ENCODE data around the gene SULT4A1.
A peak's percentile ranks its signal among the peaks of the same experiment; 100 is the strongest.

SULT4A1 gene

GRCh38 chr22:43847376-43848289 lies 14.7 kb downstream of the SULT4A1 start:
- Histone ChIP-seq H2BK15ac (ENCODE audit: low read length) (peak overlapping the region; percentile 27), H3K9ac (ENCODE audit: low read depth, low read length, poor library complexity) (peak overlapping the region; percentile 83)

GRCh38 chr22:43846966-43847365 lies 15.3 kb downstream of the SULT4A1 start:
- WGBS, 2 donors (ENCODE audit: extremely low coverage in 2 of 2, insufficient read length in 2 of 2, insufficient replicate concordance in 1 of 2) = no CpG with 5 or more reads among the region's 11 CpGs
- Histone ChIP-seq H2AFZ (ENCODE audit: low read length) (no peak overlapping the region), H2BK120ac (ENCODE audit: low read depth, low read length) (no peak overlapping the region)

More at GRCh38 chr22:43847376-43848289, 14.7 kb downstream of the SULT4A1 start:
- peaks cover 9% of the 10 kb centered on the region for H3K79me1 ChIP-seq (ENCODE audit: low read depth, low read length)
- H4K91ac ChIP-seq (ENCODE audit: low read depth, low read length, poor library complexity) = no peak overlapping the region
- H2BK12ac ChIP-seq (ENCODE audit: low read length) = no peak overlapping the region
- peaks cover 0 to 2% of the 10 kb centered on the region in 2 donors for H3K9me3 ChIP-seq (replicated peaks in 1 of 2; ENCODE audit: control insufficient read depth in 2 of 2, insufficient read depth in 1 of 2, low read depth in 1 of 2, low read length in 2 of 2)
- H2AFZ ChIP-seq (ENCODE audit: low read length) = no peak overlapping the region
- H2AK5ac ChIP-seq (ENCODE audit: low read depth, low read length) = peak overlapping the region; percentile 31
- no peak overlapping the region for H2BK5ac ChIP-seq (ENCODE audit: low read length)
- no peak overlapping the region for H3K27ac ChIP-seq (replicated peaks; ENCODE audit: low read length)
- no peak for DNase-seq (ENCODE audit: low spot score)
- no peak overlapping the region for H3K4me3 ChIP-seq (ENCODE audit: low read length in 2 of 2)
- peaks cover 0 to 3% of the 10 kb centered on the region in 2 donors for H3K4me1 ChIP-seq (ENCODE audit: control insufficient read depth in 2 of 2, insufficient read depth in 1 of 2, low read depth in 1 of 2, low read length in 2 of 2)
- H4K8ac ChIP-seq (ENCODE audit: low read depth, low read length) = no peak overlapping the region
- H3K14ac ChIP-seq (ENCODE audit: low read length) = no peak overlapping the region
- H2BK120ac ChIP-seq (ENCODE audit: low read depth, low read length) = no peak overlapping the region
- H3K4ac ChIP-seq (ENCODE audit: low read length) = no peak overlapping the region
- no peaks in the 10 kb centered on the region for H3K27me3 ChIP-seq (ENCODE audit: control insufficient read depth in 3 of 3, insufficient read depth in 3 of 3, low read depth in 1 of 3, low read length in 3 of 3)
- no peaks in the 10 kb centered on the region for H3K36me3 ChIP-seq (replicated peaks in 1 of 2; ENCODE audit: control insufficient read depth in 2 of 2, insufficient read depth in 2 of 2, low read length in 2 of 2)
- no peak overlapping the region for H3K18ac ChIP-seq (ENCODE audit: low read length)
- no CpG with 5 or more reads among the region's 14 CpGs for WGBS, 2 donors (ENCODE audit: extremely low coverage in 2 of 2, insufficient read length in 2 of 2, insufficient replicate concordance in 1 of 2)
- no peak overlapping the region for H3K4me2 ChIP-seq (ENCODE audit: insufficient read depth, low read length, poor library complexity, severe bottlenecking)
- peak overlapping the region; percentile 62 for H3K23ac ChIP-seq (ENCODE audit: low read depth, low read length, poor library complexity)

GRCh38 chr22:43845981-43846380 lies 16.3 kb downstream of the SULT4A1 start:
- H3K4me3 ChIP-seq (ENCODE audit: low read length in 2 of 2) = no peak overlapping the region
- H2BK5ac ChIP-seq (ENCODE audit: low read length) = no peak overlapping the region
- H2AK5ac ChIP-seq (ENCODE audit: low read depth, low read length) = no peak overlapping the region
- H3K27ac ChIP-seq (replicated peaks; ENCODE audit: low read length) = no peak overlapping the region
- H3K4me1 ChIP-seq (ENCODE audit: control insufficient read depth in 2 of 2, insufficient read depth in 1 of 2, low read depth in 1 of 2, low read length in 2 of 2) = peaks cover 0 to 2% of the 10 kb centered on the region in 2 donors
- WGBS, 2 donors (ENCODE audit: extremely low coverage in 2 of 2, insufficient read length in 2 of 2, insufficient replicate concordance in 1 of 2) = no CpG with 5 or more reads among the region's 11 CpGs
- H3K4me2 ChIP-seq (ENCODE audit: insufficient read depth, low read length, poor library complexity, severe bottlenecking) = no peak overlapping the region
- no peak overlapping the region for H3K9ac ChIP-seq (ENCODE audit: low read depth, low read length, poor library complexity)
- no peak for DNase-seq (ENCODE audit: low spot score)
- no peak overlapping the region for H3K14ac ChIP-seq (ENCODE audit: low read length)
- H3K27me3 ChIP-seq (ENCODE audit: control insufficient read depth in 3 of 3, insufficient read depth in 3 of 3, low read depth in 1 of 3, low read length in 3 of 3) = no peaks in the 10 kb centered on the region
- peaks cover 0 to 2% of the 10 kb centered on the region in 2 donors for H3K9me3 ChIP-seq (replicated peaks in 1 of 2; ENCODE audit: control insufficient read depth in 2 of 2, insufficient read depth in 1 of 2, low read depth in 1 of 2, low read length in 2 of 2)
- H4K91ac ChIP-seq (ENCODE audit: low read depth, low read length, poor library complexity) = no peak overlapping the region
- no peak overlapping the region for H4K8ac ChIP-seq (ENCODE audit: low read depth, low read length)
- no peak overlapping the region for H2BK120ac ChIP-seq (ENCODE audit: low read depth, low read length)
- no peak overlapping the region for H2BK15ac ChIP-seq (ENCODE audit: low read length)
- H3K79me1 ChIP-seq (ENCODE audit: low read depth, low read length) = peaks cover 10% of the 10 kb centered on the region
- no peak overlapping the region for H3K23ac ChIP-seq (ENCODE audit: low read depth, low read length, poor library complexity)
- no peak overlapping the region for H3K4ac ChIP-seq (ENCODE audit: low read length)
- no peak overlapping the region for H3K18ac ChIP-seq (ENCODE audit: low read length)
- no peaks in the 10 kb centered on the region for H3K36me3 ChIP-seq (replicated peaks in 1 of 2; ENCODE audit: control insufficient read depth in 2 of 2, insufficient read depth in 2 of 2, low read length in 2 of 2)
- H2AFZ ChIP-seq (ENCODE audit: low read length) = no peak overlapping the region
- no peak overlapping the region for H2BK12ac ChIP-seq (ENCODE audit: low read length)

More at GRCh38 chr22:43846966-43847365, 15.3 kb downstream of the SULT4A1 start:
- H3K4me1 ChIP-seq (ENCODE audit: control insufficient read depth in 2 of 2, insufficient read depth in 1 of 2, low read depth in 1 of 2, low read length in 2 of 2) = peaks cover 0 to 3% of the 10 kb centered on the region in 2 donors
- no peaks in the 10 kb centered on the region for H3K27me3 ChIP-seq (ENCODE audit: control insufficient read depth in 3 of 3, insufficient read depth in 3 of 3, low read depth in 1 of 3, low read length in 3 of 3)
- H3K23ac ChIP-seq (ENCODE audit: low read depth, low read length, poor library complexity) = peak overlapping the region; percentile 62
- no peak overlapping the region for H3K4me2 ChIP-seq (ENCODE audit: insufficient read depth, low read length, poor library complexity, severe bottlenecking)
- H3K18ac ChIP-seq (ENCODE audit: low read length) = no peak overlapping the region
- H3K14ac ChIP-seq (ENCODE audit: low read length) = no peak overlapping the region
- DNase-seq (ENCODE audit: low spot score) = no peak
- no peak overlapping the region for H3K4ac ChIP-seq (ENCODE audit: low read length)
- no peak overlapping the region for H3K9ac ChIP-seq (ENCODE audit: low read depth, low read length, poor library complexity)
- no peaks in the 10 kb centered on the region for H3K36me3 ChIP-seq (replicated peaks in 1 of 2; ENCODE audit: control insufficient read depth in 2 of 2, insufficient read depth in 2 of 2, low read length in 2 of 2)
- no peak overlapping the region for H2BK15ac ChIP-seq (ENCODE audit: low read length)
- no peak overlapping the region for H4K8ac ChIP-seq (ENCODE audit: low read depth, low read length)
- no peak overlapping the region for H2AK5ac ChIP-seq (ENCODE audit: low read depth, low read length)
- H3K27ac ChIP-seq (replicated peaks; ENCODE audit: low read length) = no peak overlapping the region
- H3K9me3 ChIP-seq (replicated peaks in 1 of 2; ENCODE audit: control insufficient read depth in 2 of 2, insufficient read depth in 1 of 2, low read depth in 1 of 2, low read length in 2 of 2) = peaks cover 0 to 2% of the 10 kb centered on the region in 2 donors
- H2BK12ac ChIP-seq (ENCODE audit: low read length) = no peak overlapping the region
- no peak overlapping the region for H3K4me3 ChIP-seq (ENCODE audit: low read length in 2 of 2)
- no peak overlapping the region for H2BK5ac ChIP-seq (ENCODE audit: low read length)
- peaks cover 9% of the 10 kb centered on the region for H3K79me1 ChIP-seq (ENCODE audit: low read depth, low read length)
- no peak overlapping the region for H4K91ac ChIP-seq (ENCODE audit: low read depth, low read length, poor library complexity)
